GM18505 (cell line): ENCODE data around the gene MYO16.

Experiments used
- ATAC-seq: cut with Tn5 transposase; IDR thresholded peaks from one replicate; pipeline ENCODE4 v1.9.1; 2021; ENCODE audit not compliant: unreplicated experiment
- POLR2A ChIP-seq: IDR thresholded peaks from 4 replicates; pipeline ENCODE4 v1.6.1; 2011; ENCODE audit warnings: borderline replicate concordance; ENCODE audit not compliant: insufficient read depth, insufficient read length; ENCODE audit errors: extremely low read depth

MYO16 gene

GRCh38 chr13:109182777-109183465 is 553.5 kb downstream of the MYO16 start:
- no peak for ATAC-seq
- no peak for TF ChIP-seq POLR2A

DNA sequence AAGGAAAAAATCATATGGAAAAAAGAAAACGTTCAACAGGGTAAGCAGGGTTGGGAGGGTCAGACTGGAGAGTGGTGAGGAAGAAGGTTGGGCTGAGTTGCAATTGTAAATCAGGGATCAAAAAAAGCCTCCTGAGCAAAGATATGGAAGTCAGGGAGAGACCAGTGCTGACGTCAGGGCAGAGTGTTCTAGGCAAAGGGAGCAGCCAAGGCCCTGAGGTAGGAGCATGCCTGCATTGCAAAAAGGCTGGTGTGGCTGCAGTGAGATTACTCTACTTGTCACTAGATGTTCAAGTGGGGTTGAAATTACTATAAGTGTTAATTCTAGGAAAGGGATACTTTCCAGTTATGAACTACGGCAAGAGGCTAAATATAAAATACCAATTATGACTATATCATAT is 562.0 kb downstream of the MYO16 start:
- no peak for TF ChIP-seq POLR2A
- no peak for ATAC-seq

DNA sequence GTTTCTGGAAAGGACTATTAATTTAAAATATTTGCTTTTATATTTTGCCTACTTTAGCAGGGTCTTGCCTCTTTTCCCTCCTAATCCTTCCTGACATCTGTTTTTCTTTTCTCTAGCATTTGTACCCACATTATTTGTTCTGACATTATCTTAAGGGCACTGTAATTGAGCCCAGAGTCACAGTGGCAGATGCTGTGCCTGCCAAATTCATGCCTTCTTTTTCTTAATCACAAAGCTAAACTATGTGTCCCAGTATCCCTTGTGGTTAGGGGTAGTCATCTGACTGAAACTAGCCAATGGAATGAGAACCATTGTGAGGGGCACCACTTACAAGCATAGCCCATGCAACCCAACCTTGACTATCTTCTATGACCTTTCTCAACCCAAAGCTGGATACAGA is 562.9 kb downstream of the MYO16 start:
- no peak for TF ChIP-seq POLR2A
- ATAC-seq, result no peak

GRCh38 chr13:109196948-109197347 is 567.5 kb downstream of the MYO16 start:
- TF ChIP-seq POLR2A, result no peak
- no peak for ATAC-seq

DNA sequence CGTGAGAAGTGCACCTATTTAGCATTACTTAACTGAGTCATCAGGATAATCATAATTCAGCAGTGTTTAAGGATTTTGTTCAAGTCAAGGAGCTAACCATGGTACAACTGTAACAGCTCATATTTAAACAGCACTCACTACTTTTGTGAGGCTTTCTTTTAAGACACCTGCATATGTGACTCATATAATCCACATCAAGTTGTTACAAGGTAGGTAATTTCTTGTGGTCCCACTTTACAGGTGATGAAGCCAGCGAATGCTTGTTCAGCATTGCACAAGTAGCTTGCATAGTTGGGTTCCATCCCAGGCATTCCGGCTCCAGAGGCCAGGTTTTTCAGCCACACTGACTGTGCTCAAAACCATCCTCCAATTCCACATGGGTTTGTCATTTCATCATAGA is 569.2 kb downstream of the MYO16 start:
- TF ChIP-seq POLR2A, result no peak
- no peak for ATAC-seq

DNA sequence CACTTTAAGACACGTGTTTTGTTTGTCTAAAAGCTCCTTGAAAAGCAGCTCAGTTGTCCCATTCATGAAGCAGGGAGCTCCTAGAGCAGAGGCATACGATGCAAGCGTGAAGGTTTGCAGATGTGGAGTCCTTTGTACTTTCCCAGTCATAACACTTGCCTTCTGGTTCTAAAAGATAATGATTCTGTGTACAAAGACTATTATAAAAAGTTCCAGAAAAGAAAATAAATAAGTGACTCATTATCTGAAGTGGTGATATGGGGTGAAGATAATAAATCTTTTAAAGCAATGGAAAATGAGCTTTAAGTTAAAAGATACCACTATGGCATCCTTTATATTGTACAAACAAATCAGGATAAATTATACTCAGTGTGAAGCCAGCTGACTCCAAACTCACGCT is 569.9 kb downstream of the MYO16 start:
- ATAC-seq, result no peak
- TF ChIP-seq POLR2A, result no peak

GRCh38 chr13:109200556-109200955 is 571.1 kb downstream of the MYO16 start:
- no peak for ATAC-seq
- TF ChIP-seq POLR2A, result no peak

- TF ChIP-seq POLR2A, result no peak
- no peak for ATAC-seq
These were observed 574.2 kb downstream of the MYO16 start for GRCh38 chr13:109203587-109203986.

DNA sequence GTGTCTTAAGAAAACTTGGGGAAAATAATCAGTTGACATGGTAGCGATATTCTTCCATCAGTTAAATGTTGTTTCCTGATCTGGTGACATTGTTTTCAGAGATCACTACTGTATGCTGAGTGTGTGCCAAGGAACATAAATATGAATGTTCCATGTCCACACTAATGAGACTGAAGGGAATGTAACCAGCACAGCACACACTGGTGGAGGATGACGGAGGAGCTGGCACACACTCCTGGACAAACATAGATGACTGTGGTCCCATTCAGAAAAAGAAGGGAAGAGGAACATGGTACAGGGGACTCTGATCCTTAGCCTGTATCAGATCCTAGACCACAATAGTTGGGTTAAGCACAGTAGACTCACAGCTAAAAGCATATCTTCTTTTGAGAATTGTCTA is 574.8 kb downstream of the MYO16 start:
- TF ChIP-seq POLR2A, result no peak
- no peak for ATAC-seq

- TF ChIP-seq POLR2A, result no peak
- ATAC-seq, result no peak
These were observed 575.2 kb downstream of the MYO16 start for GRCh38 chr13:109204657-109205056.

DNA sequence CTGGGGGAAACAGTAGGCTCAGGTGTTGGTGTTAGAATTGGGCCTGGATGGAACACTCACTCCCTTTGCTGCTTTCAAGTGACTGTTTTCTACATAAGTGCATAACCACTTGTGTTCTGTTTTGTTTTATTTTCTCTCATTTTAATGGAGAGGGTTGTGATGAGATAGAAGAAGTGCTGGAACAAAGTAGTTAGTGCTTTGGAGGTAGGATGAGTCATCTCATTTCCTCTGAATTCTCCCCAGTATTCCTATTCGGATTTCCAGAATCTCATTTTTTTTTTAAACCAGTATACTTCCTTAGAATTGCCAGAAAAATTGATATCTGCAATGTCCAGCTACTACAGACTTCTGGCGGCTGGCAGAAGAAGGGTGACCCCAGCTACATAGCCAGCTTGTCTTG is 575.9 kb downstream of the MYO16 start:
- TF ChIP-seq POLR2A, result no peak
- ATAC-seq, result no peak

DNA sequence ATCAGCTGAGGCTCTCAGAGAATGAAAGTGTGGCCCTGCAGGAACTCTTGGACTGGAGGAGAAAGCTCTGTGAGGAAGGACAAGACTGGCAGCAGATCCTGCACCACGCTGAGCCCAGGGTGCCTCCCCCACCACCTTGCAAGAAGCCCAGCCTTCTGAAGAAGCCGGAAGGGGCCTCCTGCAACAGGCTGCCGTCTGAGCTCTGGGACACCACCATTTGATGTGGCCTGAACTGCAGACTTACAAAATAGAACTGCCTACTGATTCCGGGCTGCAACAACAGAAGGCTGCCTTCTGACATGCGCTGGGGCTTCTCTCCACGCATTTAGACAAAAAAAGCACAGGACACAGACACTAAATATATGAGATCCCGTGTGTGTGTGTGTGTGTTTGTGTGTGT is 577.2 kb downstream of the MYO16 start:
- no peak for ATAC-seq
- TF ChIP-seq POLR2A, result no peak

- no peak for TF ChIP-seq POLR2A
- ATAC-seq, result no peak
These were observed 578.2 kb downstream of the MYO16 start for GRCh38 chr13:109207622-109208021.

DNA sequence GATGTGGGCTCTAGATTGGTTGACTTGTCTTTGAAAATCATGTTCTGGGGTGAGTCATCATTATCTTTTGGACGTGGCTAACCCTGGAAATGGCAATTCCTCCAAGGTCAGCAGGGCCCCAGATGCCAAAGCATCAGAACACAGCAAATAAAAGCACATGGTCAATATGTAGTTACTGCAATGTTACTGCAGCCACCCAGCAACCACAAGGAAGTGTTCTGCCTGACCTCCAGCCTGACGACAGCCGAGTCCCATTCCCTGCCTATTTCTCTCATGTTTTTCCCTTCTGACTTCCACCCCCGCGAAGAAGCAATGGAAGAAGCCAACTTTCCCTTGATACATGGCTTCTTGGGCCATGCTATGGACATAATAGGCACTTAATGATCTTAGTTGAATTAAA is 579.1 kb downstream of the MYO16 start:
- no peak for ATAC-seq
- no peak for TF ChIP-seq POLR2A

- no peak for ATAC-seq
These were observed 580.1 kb downstream of the MYO16 start for GRCh38 chr13:109209526-109209925.

DNA sequence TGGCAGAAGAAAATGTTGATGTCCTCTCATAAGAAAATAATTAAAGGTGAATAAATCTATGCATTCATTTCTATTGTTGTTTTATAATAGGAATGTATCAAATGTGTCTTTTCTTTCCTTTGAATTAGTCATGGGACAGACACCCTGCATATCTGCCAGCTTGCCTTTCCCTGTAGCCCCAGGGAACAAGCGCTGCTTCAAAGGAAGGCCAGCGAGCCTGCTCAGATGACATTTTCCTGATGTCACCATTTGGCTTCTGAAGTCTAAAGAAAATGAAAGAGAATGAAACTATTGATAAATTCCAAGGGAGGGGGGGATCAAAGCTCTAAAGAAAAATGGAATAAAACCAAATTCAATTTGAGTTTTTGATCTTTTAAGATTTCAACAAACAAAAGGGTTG is 582.2 kb downstream of the MYO16 start:
- no peak for ATAC-seq
- no peak for TF ChIP-seq POLR2A

More at GRCh38 chr13:109209526-109209925, 580.1 kb downstream of the MYO16 start:
- no peak for TF ChIP-seq POLR2A

- no peak for ATAC-seq
- no peak for TF ChIP-seq POLR2A
These were observed 583.2 kb downstream of the MYO16 start for GRCh38 chr13:109212650-109213049.
